ENCODE results near the gene SNRPA1.

DNA sequence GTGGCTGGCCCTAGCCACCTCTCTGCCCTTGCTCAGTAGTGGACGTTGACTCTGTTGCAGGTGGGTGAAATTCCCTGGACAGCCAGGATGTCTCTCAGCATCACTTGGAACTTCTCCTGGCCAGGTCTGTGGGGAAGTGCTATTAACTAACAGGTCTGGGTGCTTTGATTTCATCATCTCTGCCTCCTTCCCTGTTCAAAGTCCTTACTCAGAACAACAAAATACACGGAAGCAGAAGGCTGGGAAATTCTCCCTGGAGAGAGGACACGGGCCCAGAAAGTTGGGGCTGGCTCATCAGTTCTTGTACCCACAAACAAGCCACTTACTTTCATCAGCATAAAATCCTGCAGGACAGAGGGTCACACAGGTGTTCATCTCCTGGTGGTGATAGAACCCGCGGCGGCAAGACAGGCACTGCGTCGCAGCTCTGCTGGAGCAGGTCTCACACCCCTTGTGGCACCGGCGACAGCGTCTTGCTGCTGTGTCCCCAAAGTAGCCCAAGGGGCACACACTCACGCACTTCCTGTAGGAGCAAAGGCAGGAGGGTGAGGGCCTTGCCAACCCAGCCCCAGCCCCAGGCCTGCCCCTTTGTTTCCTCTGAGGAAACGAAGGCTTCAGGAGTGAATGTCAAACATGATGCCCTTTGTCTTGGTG, 29.6 kb upstream of the SNRPA1 start:
- TF ChIP-seq, protein P1, sequence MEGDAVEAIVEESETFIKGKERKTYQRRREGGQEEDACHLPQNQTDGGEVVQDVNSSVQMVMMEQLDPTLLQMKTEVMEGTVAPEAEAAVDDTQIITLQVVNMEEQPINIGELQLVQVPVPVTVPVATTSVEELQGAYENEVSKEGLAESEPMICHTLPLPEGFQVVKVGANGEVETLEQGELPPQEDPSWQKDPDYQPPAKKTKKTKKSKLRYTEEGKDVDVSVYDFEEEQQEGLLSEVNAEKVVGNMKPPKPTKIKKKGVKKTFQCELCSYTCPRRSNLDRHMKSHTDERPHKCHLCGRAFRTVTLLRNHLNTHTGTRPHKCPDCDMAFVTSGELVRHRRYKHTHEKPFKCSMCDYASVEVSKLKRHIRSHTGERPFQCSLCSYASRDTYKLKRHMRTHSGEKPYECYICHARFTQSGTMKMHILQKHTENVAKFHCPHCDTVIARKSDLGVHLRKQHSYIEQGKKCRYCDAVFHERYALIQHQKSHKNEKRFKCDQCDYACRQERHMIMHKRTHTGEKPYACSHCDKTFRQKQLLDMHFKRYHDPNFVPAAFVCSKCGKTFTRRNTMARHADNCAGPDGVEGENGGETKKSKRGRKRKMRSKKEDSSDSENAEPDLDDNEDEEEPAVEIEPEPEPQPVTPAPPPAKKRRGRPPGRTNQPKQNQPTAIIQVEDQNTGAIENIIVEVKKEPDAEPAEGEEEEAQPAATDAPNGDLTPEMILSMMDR (IDR thresholded peaks at IDR 0.05; ENCODE audit: extremely low read depth in 1 of 2, insufficient read depth in 1 of 2, low read depth in 1 of 2, low read length in 2 of 2), result no peak
- no peak for TF ChIP-seq POLR2AphosphoS5 (IDR thresholded peaks at IDR 0.05; ENCODE audit: insufficient read depth, low read depth, low read length)
- no peak for TF ChIP-seq POLR2A (IDR thresholded peaks at IDR 0.05; ENCODE audit: low read depth, low read length)
- no peak for TF ChIP-seq EZH2 (IDR thresholded peaks at IDR 0.05; ENCODE audit: borderline replicate concordance, low read depth, low read length, severe bottlenecking)
- TF ChIP-seq FOS (IDR thresholded peaks at IDR 0.05; ENCODE audit: borderline replicate concordance, insufficient read depth, low read length), result no peak
- no peak for TF ChIP-seq MYC (IDR thresholded peaks at IDR 0.05; ENCODE audit: low read depth, low read length)
- TF ChIP-seq JUN (IDR thresholded peaks at IDR 0.05; ENCODE audit: borderline replicate concordance, insufficient read depth, insufficient read length, low read depth), result no peak
- TF ChIP-seq MAX (IDR thresholded peaks at IDR 0.05; ENCODE audit: insufficient read depth, insufficient read length), result no peak
- TF ChIP-seq GATA2 (IDR thresholded peaks at IDR 0.05; ENCODE audit: insufficient read depth, insufficient read length, low read depth, low read length), result no peak

All from endothelial cell of umbilical vein (primary cell).